ENCODE results near the gene C1orf21. TPM values are rescaled to one million over a fixed set of nuclear protein-coding genes. Genes with fewer than 3 reads are reported as not detected.

Gene C1orf21
- total and polyA plus RNA-seq, 5 experiments from 2014 or later, result 0.60 to 30.9 (median 0.84) TPM

DNA sequence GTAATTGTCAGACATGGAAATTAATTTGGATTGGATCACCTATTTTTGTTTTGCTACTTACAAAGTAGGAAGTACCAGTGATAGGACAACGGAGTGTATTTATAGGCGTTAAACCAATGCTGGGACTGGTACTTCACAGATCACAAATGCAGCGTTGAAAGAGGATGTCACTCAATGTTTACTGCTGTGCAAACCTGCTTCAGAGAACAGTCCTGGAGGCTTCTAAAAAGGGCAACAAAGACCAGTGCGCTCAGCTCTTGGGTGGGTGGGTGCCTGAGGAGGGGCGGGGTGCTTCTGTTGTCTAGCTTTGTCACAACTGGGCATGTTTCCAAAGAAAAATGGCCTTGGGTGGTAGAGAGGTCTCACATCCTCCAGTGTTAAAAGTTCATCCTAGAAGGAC is 2.1 kb downstream of the C1orf21 start:
- DNase-seq, result no peak
- POLR2A ChIA-PET, result no interaction called here
- Mint-ChIP-seq H3K27me3 (peaks cover 33 to 52% (median 36%) of the 10 kb centered on the region in 5 donors), H3K4me1 (peaks cover 13 to 25% (median 22%) of the 10 kb centered on the region in 4 donors), H3K36me3 (peaks cover 0 to 4% (median 2%) of the 10 kb centered on the region in 3 donors), H3K9me3 (no peaks in the 10 kb centered on the region), H3K4me3 (peak overlapping the region in 5 of 10 donors; percentile 77 to 92 (median 85)), H3K27ac (peak overlapping the region in 2 of 10 donors; percentile 51 to 92)
- ATAC-seq, result no peak

DNA sequence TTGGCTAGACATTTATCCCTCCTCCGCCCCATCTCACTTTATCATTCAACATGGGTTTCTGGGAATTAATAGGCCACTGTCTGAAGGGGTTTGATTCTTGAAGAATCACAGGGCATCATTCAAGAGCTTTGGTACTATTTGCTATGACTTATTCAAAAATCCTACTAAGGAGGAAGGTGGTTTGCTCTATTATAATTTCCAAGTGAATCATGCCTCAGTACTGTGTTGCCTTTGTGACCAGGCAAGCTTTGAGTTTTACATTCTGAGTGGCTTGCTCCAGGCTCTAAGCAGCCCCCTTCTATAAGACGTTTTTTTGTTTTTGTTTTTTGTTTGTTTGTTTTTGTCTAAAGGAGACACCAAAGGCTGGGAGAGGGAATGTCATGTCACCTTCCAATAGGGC is 2.6 kb downstream of the C1orf21 start:
- Mint-ChIP-seq H3K36me3 (peaks cover 0 to 4% (median 2%) of the 10 kb centered on the region in 3 donors), H3K27ac (no peak overlapping the region), H3K9me3 (no peaks in the 10 kb centered on the region), H3K4me3 (peak overlapping the region in 2 of 10 donors; percentile 11 to 14), H3K4me1 (peaks cover 13 to 25% (median 22%) of the 10 kb centered on the region in 4 donors), H3K27me3 (peaks cover 32 to 48% (median 37%) of the 10 kb centered on the region in 5 donors)
- POLR2A ChIA-PET, result no interaction called here
- DNase-seq, result no peak
- no peak for ATAC-seq

DNA sequence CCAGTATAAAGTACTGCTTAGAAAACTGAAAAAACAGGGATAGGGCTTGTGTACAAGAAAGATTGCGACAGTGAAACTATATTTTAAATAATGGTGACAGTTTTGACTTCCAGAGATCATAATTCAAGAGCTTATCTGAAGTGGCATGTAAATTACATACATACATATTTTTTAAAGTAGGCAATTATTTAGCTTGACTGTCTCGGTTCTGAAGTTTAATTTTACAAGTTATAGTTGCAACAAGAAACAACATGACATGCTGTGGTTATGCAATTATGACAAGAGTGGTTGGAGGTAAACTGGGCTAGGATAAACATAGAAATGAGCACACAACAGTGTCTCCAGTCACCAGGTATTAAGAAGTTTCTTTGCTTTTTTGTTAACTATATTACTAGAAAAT is 4.1 kb downstream of the C1orf21 start:
- ATAC-seq, result no peak
- Mint-ChIP-seq H3K9me3 (no peaks in the 10 kb centered on the region), H3K4me3 (no peak overlapping the region), H3K27me3 (peaks cover 19 to 33% (median 23%) of the 10 kb centered on the region in 5 donors), H3K4me1 (peaks cover 11 to 21% (median 17%) of the 10 kb centered on the region in 4 donors), H3K36me3 (peaks cover 0 to 4% (median 2%) of the 10 kb centered on the region in 3 donors), H3K27ac (no peak overlapping the region)
- no peak for DNase-seq
- POLR2A ChIA-PET, result no interaction called here

DNA sequence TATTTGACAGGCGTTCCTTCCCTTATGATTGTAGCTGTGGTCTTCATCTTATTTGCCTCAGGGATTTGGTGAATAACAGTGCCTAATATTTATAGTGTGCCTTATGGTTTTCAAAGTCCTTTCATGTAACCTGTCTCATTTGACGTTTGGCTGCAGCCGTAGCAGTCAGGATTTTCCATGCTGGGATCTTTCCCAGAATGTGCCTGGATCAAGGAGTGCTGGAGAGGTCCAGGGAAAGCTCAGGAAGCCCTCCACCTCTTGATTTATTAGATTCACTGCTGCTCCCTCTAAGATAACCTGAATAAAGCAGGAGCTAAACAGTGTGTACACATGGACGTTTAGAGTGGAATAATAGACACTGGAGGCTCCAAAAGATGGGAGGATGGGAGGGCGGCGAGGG is 5.2 kb downstream of the C1orf21 start:
- H3K9me3 Mint-ChIP-seq, result no peaks in the 10 kb centered on the region
- peaks cover 9 to 16% (median 14%) of the 10 kb centered on the region in 4 donors for H3K4me1 Mint-ChIP-seq
- peaks cover 16 to 35% (median 29%) of the 10 kb centered on the region in 5 donors for H3K27me3 Mint-ChIP-seq
- ATAC-seq (no peak), DNase-seq (no peak)
- peaks cover 0 to 4% (median 2%) of the 10 kb centered on the region in 3 donors for H3K36me3 Mint-ChIP-seq
- no peak overlapping the region for H3K27ac Mint-ChIP-seq
- no peak overlapping the region for H3K4me3 Mint-ChIP-seq
- POLR2A ChIA-PET, result no interaction called here

DNA sequence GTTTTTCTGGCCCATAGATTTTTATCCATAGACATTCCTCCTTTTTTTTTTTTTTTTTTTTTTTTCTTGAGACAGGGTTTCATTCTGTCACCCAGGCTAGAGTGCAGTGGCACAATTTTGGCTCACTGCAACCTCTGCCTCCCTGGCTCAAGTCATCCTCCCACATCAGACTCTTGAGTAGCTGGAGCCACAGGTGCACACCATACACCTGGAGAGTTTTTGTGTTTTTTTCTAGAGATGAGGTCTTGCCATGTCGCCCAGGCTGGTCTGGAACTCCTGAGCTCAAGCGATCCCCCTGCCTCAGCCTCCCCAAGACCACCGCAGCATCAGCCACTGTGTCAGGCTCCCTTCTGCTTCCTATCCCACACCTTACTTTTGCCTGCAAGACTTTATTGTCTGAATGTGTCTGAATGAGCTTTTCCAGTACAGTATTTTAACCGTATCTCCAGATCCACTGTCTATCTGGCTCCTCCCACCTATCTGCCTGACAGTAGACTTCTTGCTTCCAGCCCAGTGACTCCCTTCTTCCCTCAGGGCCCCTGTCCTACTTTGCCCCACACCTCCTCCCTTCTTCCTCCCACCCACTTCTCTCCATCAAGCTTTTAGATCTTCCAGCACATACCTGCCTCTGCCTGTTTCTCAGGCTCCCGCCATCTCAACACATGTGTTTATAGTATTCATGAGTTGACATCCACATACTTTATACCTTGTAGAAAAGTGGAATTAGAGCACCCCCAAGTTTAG is 6.1 kb downstream of the C1orf21 start:
- H3K4me1 Mint-ChIP-seq, result peaks cover 5 to 12% (median 9%) of the 10 kb centered on the region in 4 donors
- H3K4me3 Mint-ChIP-seq, result no peak overlapping the region
- POLR2A ChIA-PET, result no interaction called here
- peaks cover 12 to 37% (median 23%) of the 10 kb centered on the region in 5 donors for H3K27me3 Mint-ChIP-seq
- no peaks in the 10 kb centered on the region for H3K9me3 Mint-ChIP-seq
- no peak for DNase-seq
- H3K27ac Mint-ChIP-seq, result no peak overlapping the region
- no peak for ATAC-seq
- peaks cover 0 to 2% (median 0%) of the 10 kb centered on the region in 3 donors for H3K36me3 Mint-ChIP-seq

DNA sequence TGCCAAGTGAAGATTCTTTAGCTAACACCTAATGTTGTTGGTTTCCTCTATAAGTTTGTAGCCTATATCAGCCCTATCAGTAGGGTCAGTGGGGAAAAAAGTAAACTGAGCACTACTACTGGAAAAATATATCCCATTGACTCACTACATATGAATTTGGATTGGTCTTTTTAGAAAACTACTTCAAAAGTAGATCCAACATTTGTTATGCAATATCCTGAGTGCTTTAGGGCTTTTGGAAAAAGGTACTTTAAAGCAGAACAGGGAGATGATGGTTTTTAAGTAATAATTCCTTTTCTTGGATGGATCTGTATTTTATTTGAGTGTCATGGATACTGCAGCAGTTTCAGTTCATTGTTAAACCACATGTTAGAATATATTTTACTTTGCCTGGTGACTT is 7.1 kb downstream of the C1orf21 start:
- H3K27ac Mint-ChIP-seq, result no peak overlapping the region
- H3K4me1 Mint-ChIP-seq, result peaks cover 0 to 3% (median 0%) of the 10 kb centered on the region in 4 donors
- H3K4me3 Mint-ChIP-seq, result no peak overlapping the region
- POLR2A ChIA-PET, result no interaction called here
- H3K36me3 Mint-ChIP-seq, result no peaks in the 10 kb centered on the region
- H3K27me3 Mint-ChIP-seq, result peaks cover 2 to 27% (median 13%) of the 10 kb centered on the region in 5 donors
- no peaks in the 10 kb centered on the region for H3K9me3 Mint-ChIP-seq
- no peak for DNase-seq
- ATAC-seq, result no peak

DNA sequence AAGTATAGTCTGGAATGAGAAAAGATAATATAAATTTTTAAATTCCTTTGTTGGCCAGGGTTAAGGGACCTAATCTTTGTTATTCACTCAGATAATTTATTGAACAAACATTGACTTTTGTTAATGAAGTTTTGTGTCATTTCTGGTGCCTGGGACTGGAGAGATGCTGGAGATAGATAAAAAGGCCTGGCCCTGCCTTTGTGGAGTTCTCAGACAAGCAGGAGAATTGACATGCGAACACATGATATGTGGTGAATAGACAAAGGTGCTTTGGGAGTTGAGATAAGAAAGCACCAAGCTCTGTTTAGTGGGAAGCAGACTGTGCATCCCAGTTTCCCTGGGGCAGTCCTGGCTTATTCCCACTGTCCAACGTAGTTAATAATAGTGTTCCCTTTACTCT is 8.5 kb downstream of the C1orf21 start:
- H3K4me1 Mint-ChIP-seq, result peaks cover 0 to 3% (median 0%) of the 10 kb centered on the region in 4 donors
- POLR2A ChIA-PET, result no interaction called here
- H3K9me3 Mint-ChIP-seq, result no peaks in the 10 kb centered on the region
- no peak overlapping the region for H3K4me3 Mint-ChIP-seq
- DNase-seq (no peak), ATAC-seq (no peak)
- no peaks in the 10 kb centered on the region for H3K36me3 Mint-ChIP-seq
- H3K27me3 Mint-ChIP-seq, result peaks cover under 1 to 26% (median 3%) of the 10 kb centered on the region in 5 donors
- peak overlapping the region in 1 of 10 donors; percentile 35 for H3K27ac Mint-ChIP-seq

DNA sequence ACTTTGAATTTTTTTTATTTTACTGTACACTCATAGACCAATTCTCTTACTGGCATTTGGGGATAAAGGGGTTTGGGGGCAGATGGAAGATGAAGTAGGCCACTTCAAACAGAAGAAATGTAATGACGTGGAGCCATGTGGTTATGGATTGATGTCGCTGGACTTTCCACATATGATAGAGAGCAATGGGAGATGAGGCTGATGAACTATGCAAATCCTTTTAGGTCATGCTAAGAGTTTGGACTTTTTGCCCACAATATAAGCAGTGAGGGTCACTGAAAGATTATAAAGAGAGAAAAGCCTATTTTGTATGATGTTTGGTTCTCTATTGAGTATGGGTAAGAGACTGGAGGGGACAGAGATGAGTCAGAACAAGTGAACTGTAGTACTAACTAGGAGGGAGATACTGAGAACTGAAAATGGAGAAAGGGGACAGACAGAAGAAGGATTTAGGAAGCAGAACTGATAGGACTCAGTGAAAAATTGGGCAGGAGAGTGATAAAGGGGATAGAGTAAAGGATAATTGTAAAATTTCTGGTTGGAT is 9.2 kb downstream of the C1orf21 start:
- POLR2A ChIA-PET, result no interaction called here
- Mint-ChIP-seq H3K27ac (no peak overlapping the region), H3K27me3 (peaks cover 0 to 28% (median 5%) of the 10 kb centered on the region in 5 donors), H3K4me3 (no peak overlapping the region), H3K4me1 (peaks cover 0 to 3% (median 0%) of the 10 kb centered on the region in 4 donors), H3K9me3 (no peaks in the 10 kb centered on the region), H3K36me3 (no peaks in the 10 kb centered on the region)
- DNase-seq (no peak), ATAC-seq (no peak)

DNA sequence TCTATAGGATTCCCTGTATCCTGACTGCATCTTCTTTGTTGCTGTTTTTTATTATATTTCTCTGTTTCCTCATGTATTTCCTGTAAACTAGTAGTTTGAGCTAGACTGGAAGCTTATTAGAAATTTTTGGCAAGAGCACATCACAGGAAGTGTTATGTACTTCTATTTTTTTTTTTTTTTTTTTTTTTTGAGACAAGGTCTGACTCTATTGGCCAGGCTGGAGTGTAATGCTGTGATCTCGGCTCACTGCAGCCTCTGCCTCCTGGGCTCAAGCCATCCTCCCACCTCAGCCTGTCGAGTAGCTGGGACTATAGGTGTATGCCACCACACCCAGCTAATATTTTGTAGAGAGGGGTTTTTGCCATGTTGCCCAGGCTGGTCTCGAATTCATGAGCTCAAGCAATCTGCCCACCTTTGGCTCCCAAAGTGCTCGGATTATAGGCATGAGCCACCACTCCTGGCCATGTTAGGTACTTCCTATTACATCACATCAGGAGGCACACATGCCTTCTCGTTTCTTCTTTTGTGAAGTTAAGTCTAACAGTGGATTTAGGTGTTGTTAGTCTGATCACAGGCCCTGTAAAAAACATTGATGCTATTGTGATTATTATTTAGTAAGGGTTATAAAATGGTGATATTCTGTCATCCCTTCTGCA is 12.5 kb downstream of the C1orf21 start:
- H3K27me3 Mint-ChIP-seq, result peaks cover 0 to 21% (median 3%) of the 10 kb centered on the region in 5 donors
- no peak for DNase-seq
- no peaks in the 10 kb centered on the region for H3K4me1 Mint-ChIP-seq
- no peak overlapping the region for H3K4me3 Mint-ChIP-seq
- H3K27ac Mint-ChIP-seq, result no peak overlapping the region
- no peaks in the 10 kb centered on the region for H3K36me3 Mint-ChIP-seq
- no peak for ATAC-seq
- no peaks in the 10 kb centered on the region for H3K9me3 Mint-ChIP-seq
- POLR2A ChIA-PET, result no interaction called here

DNA sequence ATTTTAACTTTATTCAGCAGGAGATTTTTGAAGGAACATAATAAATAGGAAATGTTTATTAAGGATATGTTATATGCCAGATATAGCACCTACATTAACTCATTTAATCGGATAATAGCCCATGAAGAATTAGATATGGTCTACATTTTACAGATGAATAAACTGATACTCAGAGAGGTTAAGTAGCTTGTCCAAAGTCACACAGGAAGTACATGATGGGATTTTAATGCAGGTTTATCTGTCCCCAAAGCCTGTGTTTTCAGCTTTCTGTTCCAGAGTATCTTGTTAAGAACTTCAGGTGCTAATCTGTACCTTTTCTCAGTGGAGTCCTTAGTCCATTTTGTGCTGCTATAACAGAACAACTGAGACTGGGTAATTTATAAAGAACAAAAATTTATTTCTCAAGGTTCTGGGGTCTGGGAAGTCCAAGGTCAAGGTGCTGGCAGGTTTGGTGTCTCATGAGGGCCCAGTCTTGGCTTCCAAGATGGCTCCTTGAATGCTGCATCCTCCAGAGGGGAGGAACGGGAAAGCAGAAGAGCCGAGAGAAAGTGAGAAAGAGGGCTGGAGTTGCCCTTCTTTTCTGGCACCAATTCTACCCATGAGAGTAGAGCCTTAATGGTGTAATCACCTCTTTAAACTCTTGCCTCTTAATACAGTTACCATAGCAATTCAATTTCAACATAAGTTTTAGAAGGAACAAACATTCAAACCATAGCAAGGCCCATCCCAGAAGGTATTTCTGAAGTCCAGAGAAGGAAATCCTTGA is 17.3 kb downstream of the C1orf21 start:
- H3K27me3 Mint-ChIP-seq, result peaks cover 0 to 7% (median 3%) of the 10 kb centered on the region in 5 donors
- ATAC-seq (no peak), DNase-seq (no peak)
- H3K9me3 Mint-ChIP-seq, result no peaks in the 10 kb centered on the region
- no peak overlapping the region for H3K27ac Mint-ChIP-seq
- H3K36me3 Mint-ChIP-seq, result no peaks in the 10 kb centered on the region
- H3K4me1 Mint-ChIP-seq, result no peaks in the 10 kb centered on the region
- no peak overlapping the region for H3K4me3 Mint-ChIP-seq
- POLR2A ChIA-PET, result no interaction called here

DNA sequence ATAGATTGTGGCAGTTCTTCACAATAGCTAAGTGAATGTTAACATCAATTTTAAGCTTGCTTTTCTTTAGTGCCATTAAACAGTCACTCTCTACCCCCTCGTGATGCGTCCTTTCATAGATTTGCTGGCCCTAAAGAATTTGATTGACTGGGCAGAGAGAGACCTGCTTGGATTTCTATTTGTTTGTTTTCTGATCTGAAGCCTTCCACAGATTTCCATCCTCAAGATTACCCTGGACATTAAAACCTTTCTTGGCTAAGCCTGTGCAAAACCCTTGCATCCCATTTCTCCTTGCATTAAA is 17.8 kb downstream of the C1orf21 start:
- no peaks in the 10 kb centered on the region for H3K36me3 Mint-ChIP-seq
- H3K9me3 Mint-ChIP-seq, result no peaks in the 10 kb centered on the region
- no peaks in the 10 kb centered on the region for H3K4me1 Mint-ChIP-seq
- H3K27me3 Mint-ChIP-seq, result peaks cover 0 to 7% (median 3%) of the 10 kb centered on the region in 5 donors
- ATAC-seq (no peak), DNase-seq (no peak)
- POLR2A ChIA-PET, result no interaction called here
- H3K4me3 Mint-ChIP-seq, result no peak overlapping the region
- no peak overlapping the region for H3K27ac Mint-ChIP-seq

DNA sequence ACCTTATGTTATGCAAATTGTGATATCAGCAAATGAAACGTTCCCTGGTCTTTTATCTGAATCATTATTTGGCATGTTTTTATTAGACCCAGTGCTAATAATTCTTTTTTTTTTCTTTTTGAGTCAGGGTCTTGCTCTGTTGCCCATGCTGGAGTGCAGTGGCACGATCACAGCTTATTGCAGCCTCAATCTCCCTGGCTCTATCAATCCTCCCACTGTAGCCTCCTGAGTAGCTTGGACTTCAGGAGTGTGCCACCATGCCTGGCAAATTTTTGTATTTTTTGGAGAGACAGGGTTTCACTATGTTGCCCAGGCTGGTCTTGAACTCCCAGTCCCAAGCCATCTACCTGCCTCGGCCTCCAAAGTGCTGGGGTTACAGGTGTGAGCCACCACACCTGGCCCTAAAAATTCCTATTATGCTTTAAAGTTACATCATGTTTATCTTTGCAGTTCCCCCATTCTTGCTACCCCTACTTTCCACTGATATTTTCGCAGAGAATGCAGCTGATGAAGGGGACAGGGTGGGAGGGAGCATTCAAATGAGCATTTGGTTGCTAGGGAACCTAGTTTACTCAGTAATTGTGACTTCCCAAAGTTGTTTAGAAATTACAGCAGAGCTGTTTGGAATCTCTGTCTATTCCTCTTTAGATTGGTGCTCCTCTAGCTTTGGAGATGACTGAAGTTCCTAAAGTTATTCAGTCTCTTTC is 18.4 kb downstream of the C1orf21 start:
- ATAC-seq (no peak), DNase-seq (no peak)
- no peak overlapping the region for H3K4me3 Mint-ChIP-seq
- H3K27me3 Mint-ChIP-seq, result peaks cover 0 to 5% (median 3%) of the 10 kb centered on the region in 5 donors
- no peak overlapping the region for H3K27ac Mint-ChIP-seq
- H3K9me3 Mint-ChIP-seq, result no peaks in the 10 kb centered on the region
- no peaks in the 10 kb centered on the region for H3K4me1 Mint-ChIP-seq
- H3K36me3 Mint-ChIP-seq, result no peaks in the 10 kb centered on the region
- POLR2A ChIA-PET, result no interaction called here
